SK-MEL-5 (cell line): Measurements from ENCODE around the gene DDIT3. TPM values are rescaled to one million over a fixed set of nuclear protein-coding genes. Genes with fewer than 3 reads are reported as not detected.

Source experiments
- DNase-seq: peaks from one replicate; pipeline ENCODE4 v3.0.0-alpha.2; 2016; ENCODE audit warnings: low read depth, low spot score
- in situ Hi-C: cut with HindIII; loops from 2 replicates; pipeline ENCODE4 v1.10.0; 2016; ENCODE audit warnings: low sequenced_read_pairs, high pct_unique_total_duplicates, low pct_unique_long_range_greater_than_20kb
- total RNA-seq: library from RNA; depleted of rRNA; stranded (reverse); fragments of >200 nt; shearing (Covaris generic); gene quantifications from 2 replicates; pipeline ENCODE4 v1.2.3, GENCODE V29; 2014

DDIT3 gene
- total RNA-seq, 1 experiment from 2014 or later, result 117 TPM

GRCh38 chr12:57477710-57478681 is 42.3 kb downstream of the DDIT3 start:
- no peak for DNase-seq
- in situ Hi-C loops, result no loop called here

GRCh38 chr12:57476993-57477709 is 43.2 kb downstream of the DDIT3 start:
- DNase-seq, result no peak
- in situ Hi-C loops, result no loop called here

- DNase-seq, result no peak
- in situ Hi-C loops, result no loop called here
Observed at GRCh38 chr12:57476162-57476992, 43.9 kb downstream of the DDIT3 start.

GRCh38 chr12:57475271-57476161 is 44.8 kb downstream of the DDIT3 start:
- in situ Hi-C loops, result no loop called here
- DNase-seq, result no peak

GRCh38 chr12:57474862-57475261 is 45.5 kb downstream of the DDIT3 start:
- in situ Hi-C loops, result no loop called here
- no peak for DNase-seq

GRCh38 chr12:57474430-57474829 is 45.9 kb downstream of the DDIT3 start:
- no peak for DNase-seq
- in situ Hi-C loops, result no loop called here

- DNase-seq, result no peak
- in situ Hi-C loops, result no loop called here
Observed at GRCh38 chr12:57473886-57474285, 46.4 kb downstream of the DDIT3 start.

- DNase-seq, result no peak
- in situ Hi-C loops, result no loop called here
Observed at GRCh38 chr12:57473392-57473791, 46.9 kb downstream of the DDIT3 start.

GRCh38 chr12:57472391-57472790 is 47.9 kb downstream of the DDIT3 start:
- DNase-seq, result no peak
- in situ Hi-C loops, result no loop called here

GRCh38 chr12:57471661-57472060 is 48.7 kb downstream of the DDIT3 start:
- in situ Hi-C loops, result no loop called here
- DNase-seq, result no peak

GRCh38 chr12:57470970-57471656 is 49.2 kb downstream of the DDIT3 start:
- in situ Hi-C loops, result no loop called here
- DNase-seq, result no peak

GRCh38 chr12:57470286-57470969 is 49.9 kb downstream of the DDIT3 start:
- in situ Hi-C loops, result no loop called here
- no peak for DNase-seq

- in situ Hi-C loops, result no loop called here
- no peak for DNase-seq
Observed at GRCh38 chr12:57469296-57470164, 50.8 kb downstream of the DDIT3 start.

- in situ Hi-C loops, result no loop called here
- no peak for DNase-seq
Observed at GRCh38 chr12:57467915-57468314, 52.4 kb downstream of the DDIT3 start.

- no peak for DNase-seq
- in situ Hi-C loops, result no loop called here
Observed at GRCh38 chr12:57467212-57467874, 53.0 kb downstream of the DDIT3 start.
